ENCODE results near the gene PAX3. TPM values are rescaled to one million over a fixed set of nuclear protein-coding genes. Genes with fewer than 3 reads are reported as not detected.

The PAX3 gene
- total RNA-seq, 3 donors from 2014 or later = not detected

- Mint-ChIP-seq H3K27me3 (ENCODE audit: low read depth) (no peaks in the 10 kb centered on the region), H3K36me3 (ENCODE audit: insufficient read depth) (no peaks in the 10 kb centered on the region), H3K9me3 (no peaks in the 10 kb centered on the region), H3K4me3 (no peak overlapping the region), H3K4me1 (ENCODE audit: low read depth) (no peaks in the 10 kb centered on the region)
- DNase-seq = no peak
- no peak for ATAC-seq
These were observed 90.6 kb downstream of the PAX3 start for GRCh38 chr2:222208010-222208690.

- no peak overlapping the region for H3K4me3 Mint-ChIP-seq
- ATAC-seq (no peak), DNase-seq (no peak)
- no peaks in the 10 kb centered on the region for H3K36me3 Mint-ChIP-seq (ENCODE audit: insufficient read depth)
- H3K9me3 Mint-ChIP-seq = no peaks in the 10 kb centered on the region
- H3K4me1 Mint-ChIP-seq (ENCODE audit: low read depth) = no peaks in the 10 kb centered on the region
- H3K27me3 Mint-ChIP-seq (ENCODE audit: low read depth) = no peaks in the 10 kb centered on the region
These were observed 93.7 kb downstream of the PAX3 start for GRCh38 chr2:222205136-222205535.

- Mint-ChIP-seq H3K4me3 (no peak overlapping the region), H3K36me3 (ENCODE audit: insufficient read depth) (no peaks in the 10 kb centered on the region), H3K27me3 (ENCODE audit: low read depth) (peaks cover 2% of the 10 kb centered on the region), H3K4me1 (ENCODE audit: low read depth) (no peaks in the 10 kb centered on the region), H3K9me3 (no peaks in the 10 kb centered on the region)
- ATAC-seq = no peak
- DNase-seq = no peak
These were observed 95.8 kb downstream of the PAX3 start for GRCh38 chr2:222203041-222203440.

- no peaks in the 10 kb centered on the region for H3K36me3 Mint-ChIP-seq (ENCODE audit: insufficient read depth)
- no peak overlapping the region for H3K4me3 Mint-ChIP-seq
- ATAC-seq (no peak), DNase-seq (no peak)
- H3K9me3 Mint-ChIP-seq = no peaks in the 10 kb centered on the region
- H3K27me3 Mint-ChIP-seq (ENCODE audit: low read depth) = peaks cover 2% of the 10 kb centered on the region
- H3K4me1 Mint-ChIP-seq (ENCODE audit: low read depth) = no peaks in the 10 kb centered on the region
These were observed 102.6 kb downstream of the PAX3 start for GRCh38 chr2:222196159-222196558.

- H3K4me1 Mint-ChIP-seq (ENCODE audit: low read depth) = no peaks in the 10 kb centered on the region
- DNase-seq (no peak), ATAC-seq (no peak)
- H3K4me3 Mint-ChIP-seq = no peak overlapping the region
- H3K36me3 Mint-ChIP-seq (ENCODE audit: insufficient read depth) = no peaks in the 10 kb centered on the region
- H3K27me3 Mint-ChIP-seq (ENCODE audit: low read depth) = peaks cover 2% of the 10 kb centered on the region
- H3K9me3 Mint-ChIP-seq = peaks cover 3% of the 10 kb centered on the region
These were observed 104.1 kb downstream of the PAX3 start for GRCh38 chr2:222194669-222195068.

GRCh38 chr2:222193328-222193983 is 105.3 kb downstream of the PAX3 start:
- no peaks in the 10 kb centered on the region for H3K27me3 Mint-ChIP-seq (ENCODE audit: low read depth)
- H3K4me3 Mint-ChIP-seq = no peak overlapping the region
- H3K36me3 Mint-ChIP-seq (ENCODE audit: insufficient read depth) = no peaks in the 10 kb centered on the region
- no peaks in the 10 kb centered on the region for H3K4me1 Mint-ChIP-seq (ENCODE audit: low read depth)
- DNase-seq (no peak), ATAC-seq (no peak)
- H3K9me3 Mint-ChIP-seq = peaks cover 3% of the 10 kb centered on the region

GRCh38 chr2:222180619-222181018 is 118.2 kb downstream of the PAX3 start:
- Mint-ChIP-seq H3K36me3 (ENCODE audit: insufficient read depth) (no peaks in the 10 kb centered on the region), H3K9me3 (no peaks in the 10 kb centered on the region), H3K4me3 (no peak overlapping the region), H3K4me1 (ENCODE audit: low read depth) (no peaks in the 10 kb centered on the region), H3K27me3 (ENCODE audit: low read depth) (no peaks in the 10 kb centered on the region)
- ATAC-seq = no peak
- DNase-seq = no peak

GRCh38 chr2:222179592-222179991 is 119.2 kb downstream of the PAX3 start:
- Mint-ChIP-seq H3K27me3 (ENCODE audit: low read depth) (peaks cover under 1% of the 10 kb centered on the region), H3K9me3 (no peaks in the 10 kb centered on the region), H3K4me3 (no peak overlapping the region), H3K4me1 (ENCODE audit: low read depth) (no peaks in the 10 kb centered on the region), H3K36me3 (ENCODE audit: insufficient read depth) (no peaks in the 10 kb centered on the region)
- DNase-seq (no peak), ATAC-seq (no peak)

- no peak overlapping the region for H3K4me3 Mint-ChIP-seq
- H3K27me3 Mint-ChIP-seq (ENCODE audit: low read depth) = peaks cover 3% of the 10 kb centered on the region
- H3K36me3 Mint-ChIP-seq (ENCODE audit: insufficient read depth) = no peaks in the 10 kb centered on the region
- DNase-seq = no peak
- H3K4me1 Mint-ChIP-seq (ENCODE audit: low read depth) = no peaks in the 10 kb centered on the region
- no peak for ATAC-seq
- no peaks in the 10 kb centered on the region for H3K9me3 Mint-ChIP-seq
These were observed 120.3 kb downstream of the PAX3 start for GRCh38 chr2:222178450-222178849.

- no peak for ATAC-seq
- H3K9me3 Mint-ChIP-seq = no peaks in the 10 kb centered on the region
- peaks cover 3% of the 10 kb centered on the region for H3K27me3 Mint-ChIP-seq (ENCODE audit: low read depth)
- no peaks in the 10 kb centered on the region for H3K36me3 Mint-ChIP-seq (ENCODE audit: insufficient read depth)
- DNase-seq = no peak
- H3K4me1 Mint-ChIP-seq (ENCODE audit: low read depth) = no peaks in the 10 kb centered on the region
- no peak overlapping the region for H3K4me3 Mint-ChIP-seq
These were observed 121.9 kb downstream of the PAX3 start for GRCh38 chr2:222176890-222177289.

- Mint-ChIP-seq H3K4me1 (ENCODE audit: low read depth) (no peaks in the 10 kb centered on the region), H3K36me3 (ENCODE audit: insufficient read depth) (no peaks in the 10 kb centered on the region), H3K4me3 (no peak overlapping the region), H3K27me3 (ENCODE audit: low read depth) (peaks cover 3% of the 10 kb centered on the region), H3K9me3 (peaks cover 4% of the 10 kb centered on the region)
- no peak for DNase-seq
- ATAC-seq = no peak
These were observed 124.3 kb downstream of the PAX3 start for GRCh38 chr2:222174450-222174849.

- DNase-seq (no peak), ATAC-seq (no peak)
- Mint-ChIP-seq H3K27me3 (ENCODE audit: low read depth) (no peaks in the 10 kb centered on the region), H3K4me1 (ENCODE audit: low read depth) (no peaks in the 10 kb centered on the region), H3K4me3 (no peak overlapping the region), H3K9me3 (peaks cover 8% of the 10 kb centered on the region), H3K36me3 (ENCODE audit: insufficient read depth) (no peaks in the 10 kb centered on the region)
These were observed 129.5 kb downstream of the PAX3 start for GRCh38 chr2:222169346-222169745.

- H3K4me3 Mint-ChIP-seq = no peak overlapping the region
- ATAC-seq = no peak
- H3K36me3 Mint-ChIP-seq (ENCODE audit: insufficient read depth) = no peaks in the 10 kb centered on the region
- peaks cover 8% of the 10 kb centered on the region for H3K9me3 Mint-ChIP-seq
- no peaks in the 10 kb centered on the region for H3K27me3 Mint-ChIP-seq (ENCODE audit: low read depth)
- H3K4me1 Mint-ChIP-seq (ENCODE audit: low read depth) = no peaks in the 10 kb centered on the region
- no peak for DNase-seq
These were observed 131.0 kb downstream of the PAX3 start for GRCh38 chr2:222167762-222168161.

GRCh38 chr2:222160944-222161343 is 137.9 kb downstream of the PAX3 start:
- Mint-ChIP-seq H3K4me1 (ENCODE audit: low read depth) (no peaks in the 10 kb centered on the region), H3K9me3 (no peaks in the 10 kb centered on the region), H3K27me3 (ENCODE audit: low read depth) (no peaks in the 10 kb centered on the region), H3K36me3 (ENCODE audit: insufficient read depth) (no peaks in the 10 kb centered on the region), H3K4me3 (no peak overlapping the region)
- no peak for DNase-seq
- no peak for ATAC-seq

GRCh38 chr2:222160125-222160524 is 138.7 kb downstream of the PAX3 start:
- ATAC-seq (no peak), DNase-seq (no peak)
- Mint-ChIP-seq H3K36me3 (ENCODE audit: insufficient read depth) (no peaks in the 10 kb centered on the region), H3K9me3 (no peaks in the 10 kb centered on the region), H3K27me3 (ENCODE audit: low read depth) (no peaks in the 10 kb centered on the region), H3K4me3 (no peak overlapping the region), H3K4me1 (ENCODE audit: low read depth) (no peaks in the 10 kb centered on the region)

Data from activated T-cell treated with anti-CD3 and anti-CD28 coated beads, Interleukin-2, amount 50 U/mL, for 4 hours (primary cell).